GM12875 (cell line): ENCODE results near the gene ZNF462.
A peak's percentile ranks its signal among the peaks of the same experiment; 100 is the strongest.

Experiments
- H3K4me3 ChIP-seq: one replicate; pipeline ENCODE4 v1.5.1; 2011; ENCODE audit warnings: low read depth, low read length, control low read depth
- TF ChIP-seq, protein P1 (sequence below): IDR thresholded peaks from 2 replicates; pipeline ENCODE4 v1.5.1; 2011; ENCODE audit warnings: low read depth, mild to moderate bottlenecking, control low read depth, inconsistent platforms, low read length, moderate library complexity, borderline replicate concordance; ENCODE audit not compliant: insufficient read depth

The ZNF462 gene

GRCh38 chr9:106864373-106865143 lies 1.6 kb downstream of the ZNF462 start:
- H3K4me3 ChIP-seq = peak overlapping the region; percentile 58
- TF ChIP-seq, protein P1, sequence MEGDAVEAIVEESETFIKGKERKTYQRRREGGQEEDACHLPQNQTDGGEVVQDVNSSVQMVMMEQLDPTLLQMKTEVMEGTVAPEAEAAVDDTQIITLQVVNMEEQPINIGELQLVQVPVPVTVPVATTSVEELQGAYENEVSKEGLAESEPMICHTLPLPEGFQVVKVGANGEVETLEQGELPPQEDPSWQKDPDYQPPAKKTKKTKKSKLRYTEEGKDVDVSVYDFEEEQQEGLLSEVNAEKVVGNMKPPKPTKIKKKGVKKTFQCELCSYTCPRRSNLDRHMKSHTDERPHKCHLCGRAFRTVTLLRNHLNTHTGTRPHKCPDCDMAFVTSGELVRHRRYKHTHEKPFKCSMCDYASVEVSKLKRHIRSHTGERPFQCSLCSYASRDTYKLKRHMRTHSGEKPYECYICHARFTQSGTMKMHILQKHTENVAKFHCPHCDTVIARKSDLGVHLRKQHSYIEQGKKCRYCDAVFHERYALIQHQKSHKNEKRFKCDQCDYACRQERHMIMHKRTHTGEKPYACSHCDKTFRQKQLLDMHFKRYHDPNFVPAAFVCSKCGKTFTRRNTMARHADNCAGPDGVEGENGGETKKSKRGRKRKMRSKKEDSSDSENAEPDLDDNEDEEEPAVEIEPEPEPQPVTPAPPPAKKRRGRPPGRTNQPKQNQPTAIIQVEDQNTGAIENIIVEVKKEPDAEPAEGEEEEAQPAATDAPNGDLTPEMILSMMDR = no peak

- H3K4me3 ChIP-seq = no peak overlapping the region
- TF ChIP-seq, protein P1 = no peak
Observed at GRCh38 chr9:106866243-106866642, 3.3 kb downstream of the ZNF462 start.

DNA sequence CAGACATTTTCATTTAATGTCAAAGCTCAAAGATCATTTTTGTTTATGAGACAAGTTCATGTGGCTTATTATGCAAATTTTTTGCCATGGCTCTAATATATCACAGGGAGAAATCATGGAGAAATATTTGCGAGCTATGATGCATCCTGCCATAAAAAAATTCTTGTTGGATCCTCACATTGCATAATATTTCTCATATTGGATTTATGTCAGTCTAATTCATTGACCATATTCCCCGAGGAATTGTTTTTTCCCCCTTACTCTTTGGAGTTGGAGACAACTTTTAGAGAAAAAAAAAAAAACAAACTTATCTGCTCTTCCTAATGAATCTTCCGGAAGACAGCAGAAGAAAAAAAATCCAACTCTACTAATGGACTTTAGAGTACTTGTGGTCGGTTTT lies 4.3 kb downstream of the ZNF462 start:
- H3K4me3 ChIP-seq = no peak overlapping the region

DNA sequence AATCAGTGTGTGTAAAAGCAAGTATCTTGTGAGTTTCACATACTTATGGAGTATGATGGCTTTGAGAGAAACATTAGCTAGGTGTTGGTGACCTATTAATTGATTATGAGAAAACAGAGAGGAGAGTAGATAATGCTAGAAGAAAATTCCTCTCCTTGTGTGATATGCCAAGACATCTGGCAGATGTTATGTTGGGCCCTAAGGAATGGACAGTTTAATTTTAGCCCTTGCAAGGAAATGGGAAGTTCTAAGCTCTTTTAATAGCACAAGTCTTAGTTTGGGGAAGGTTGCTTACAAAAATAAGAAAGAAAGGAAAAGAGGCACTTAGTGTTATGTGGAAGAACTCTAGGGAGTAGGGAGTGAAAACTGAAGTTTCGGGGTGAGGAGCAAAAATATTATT lies 5.1 kb downstream of the ZNF462 start:
- no peak overlapping the region for H3K4me3 ChIP-seq
- TF ChIP-seq, protein P1 = no peak

More for the DNA sequence above, 4.3 kb downstream of the ZNF462 start:
- TF ChIP-seq, protein P1 = no peak

DNA sequence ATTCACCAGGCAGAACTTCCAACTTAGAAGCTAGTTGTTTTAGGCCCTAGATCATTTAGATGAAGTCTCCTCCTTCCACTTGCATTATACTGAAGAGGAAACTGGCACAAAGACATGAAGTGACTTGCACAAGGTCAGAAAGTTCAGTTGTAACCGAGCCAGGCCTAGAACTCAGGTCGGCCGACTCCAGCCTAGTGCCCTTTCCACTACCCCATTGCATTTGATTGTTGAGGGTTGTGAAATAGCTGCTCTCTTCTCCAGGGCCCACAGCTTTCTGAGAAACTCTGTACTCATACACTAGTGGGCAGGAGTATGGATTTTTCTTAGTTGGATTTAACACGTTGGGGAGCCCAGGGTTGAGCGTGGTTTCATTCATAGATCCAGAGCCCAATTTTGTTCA lies 5.6 kb downstream of the ZNF462 start:
- TF ChIP-seq, protein P1 = no peak
- H3K4me3 ChIP-seq = no peak overlapping the region

DNA sequence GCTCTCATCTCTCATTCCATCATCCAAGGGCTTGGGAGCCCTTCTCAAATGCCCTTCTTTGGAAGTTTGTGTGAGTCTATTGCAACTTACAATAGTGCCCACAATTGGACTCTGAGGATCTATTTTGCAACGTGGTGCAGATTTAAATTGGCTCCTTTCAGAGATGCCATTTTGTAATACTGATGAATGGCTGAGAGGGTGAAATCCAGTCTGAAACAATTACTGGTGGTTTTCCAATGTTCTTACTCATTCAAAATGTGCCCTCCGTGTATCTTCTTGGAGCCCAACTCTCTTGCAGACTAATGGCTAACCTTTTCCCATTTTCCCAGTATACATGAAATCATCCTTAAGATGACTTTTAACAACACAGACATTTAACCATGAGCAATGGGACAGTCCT lies 6.1 kb downstream of the ZNF462 start:
- TF ChIP-seq, protein P1 = no peak
- no peak overlapping the region for H3K4me3 ChIP-seq

GRCh38 chr9:106869458-106869857 lies 6.5 kb downstream of the ZNF462 start:
- H3K4me3 ChIP-seq = no peak overlapping the region
- TF ChIP-seq, protein P1 = no peak
